Cortex of kidney (tissue), 1 donor: ENCODE results near the gene VLDLR.
"Not testable (repeated sequence)": the region's sequence is repeated elsewhere in the genome, so short reads cannot be mapped to it uniquely, and the experiment has no call there.

Experiments used
- DNase-seq: peaks from one replicate; lab custom pipeline; 2025; lab: John Stamatoyannopoulos, UW

VLDLR gene

GRCh38 chr9:2664174-2665065 lies 42.8 kb downstream of the VLDLR start:
- DNase-seq = no peak

- DNase-seq = no peak
Measured at GRCh38 chr9:2666569-2666968, 45.0 kb downstream of the VLDLR start.

GRCh38 chr9:2673161-2673560 lies 51.6 kb downstream of the VLDLR start:
- DNase-seq = no peak

- DNase-seq = no peak
Measured at GRCh38 chr9:2674141-2674824, 52.7 kb downstream of the VLDLR start.

- no peak for DNase-seq
Measured at GRCh38 chr9:2675834-2676233, 54.2 kb downstream of the VLDLR start.

GRCh38 chr9:2676466-2676865 lies 54.9 kb downstream of the VLDLR start:
- no peak for DNase-seq

- no peak for DNase-seq
Measured at GRCh38 chr9:2677915-2678889, 56.6 kb downstream of the VLDLR start.

- DNase-seq = no peak
Measured at GRCh38 chr9:2679011-2679410, 57.4 kb downstream of the VLDLR start.

- DNase-seq = no peak
Measured at GRCh38 chr9:2681981-2682380, 60.4 kb downstream of the VLDLR start.

GRCh38 chr9:2686911-2687310 lies 65.3 kb downstream of the VLDLR start:
- DNase-seq = no peak

- DNase-seq = no peak
Measured at GRCh38 chr9:2688636-2689035, 67.0 kb downstream of the VLDLR start.

GRCh38 chr9:2691212-2691611 lies 69.6 kb downstream of the VLDLR start:
- no peak for DNase-seq

GRCh38 chr9:2691626-2692025 lies 70.0 kb downstream of the VLDLR start:
- no peak for DNase-seq

GRCh38 chr9:2693056-2693455 lies 71.5 kb downstream of the VLDLR start:
- no peak for DNase-seq

GRCh38 chr9:2697492-2697891 lies 75.9 kb downstream of the VLDLR start:
- no peak for DNase-seq

GRCh38 chr9:2700398-2700797 lies 78.8 kb downstream of the VLDLR start:
- DNase-seq = no peak

GRCh38 chr9:2700909-2701550 lies 79.4 kb downstream of the VLDLR start:
- no peak for DNase-seq

- DNase-seq = no peak
Measured at GRCh38 chr9:2704504-2704903, 82.9 kb downstream of the VLDLR start.

- not testable (repeated sequence) for DNase-seq
Measured at GRCh38 chr9:2707256-2707655, 85.7 kb downstream of the VLDLR start.
